SK-N-SH treated with all-trans-retinoic acid at 6 μM for 48 hours (cell line): ENCODE measurements around the gene BRMS1.

ENCODE experiments used
- ATAC-seq: fragments of 200-7000 bp; cut with Tn5 transposase; 3 replicates; pipeline ENCODE4 v1.9.1; 2020; ENCODE audit warnings: mild to moderate bottlenecking, moderate library complexity
- ARNTL ChIP-seq: fragments of 450-650 bp; formaldehyde crosslinking; IDR thresholded peaks from 2 replicates; pipeline ENCODE4 v1.5.0; 2020; ENCODE audit warnings: low read depth, mild to moderate bottlenecking, moderate library complexity, borderline replicate concordance
- BACH2 ChIP-seq: fragments of 250-450 bp; sonication (Bioruptor Pico); IDR thresholded peaks from 2 replicates; pipeline ENCODE4 v1.9.0; 2021; ENCODE audit warnings: mild to moderate bottlenecking, borderline replicate concordance
- CSDC2 ChIP-seq: fragments of 250-450 bp; sonication (Bioruptor Pico); IDR thresholded peaks from 2 replicates; pipeline ENCODE4 v1.5.0; 2020; ENCODE audit warnings: mild to moderate bottlenecking, moderate library complexity
- ESRRG ChIP-seq: fragments of 250-450 bp; sonication (Bioruptor Pico); IDR thresholded peaks from 2 replicates; pipeline ENCODE4 v1.6.1; 2021; ENCODE audit warnings: mild to moderate bottlenecking
- GLIS3 ChIP-seq: fragments of 250-450 bp; sonication (Bioruptor Pico); IDR thresholded peaks from 2 replicates; pipeline ENCODE4 v1.5.0; 2020; ENCODE audit warnings: mild to moderate bottlenecking, moderate library complexity
- ISL1 ChIP-seq: fragments of 250-450 bp; sonication (Bioruptor Pico); IDR thresholded peaks from 2 replicates; pipeline ENCODE4 v2.1.2; 2022; ENCODE audit warnings: mild to moderate bottlenecking, moderate library complexity
- OSR1 ChIP-seq: fragments of 250-450 bp; sonication (Bioruptor Pico); IDR thresholded peaks from 2 replicates; pipeline ENCODE4 v1.8.0; 2022; ENCODE audit warnings: moderate library complexity, mild to moderate bottlenecking, inconsistent platforms
- PATZ1 ChIP-seq: fragments of 250-450 bp; sonication (Bioruptor Pico); IDR thresholded peaks from 2 replicates; pipeline ENCODE4 v1.8.0; 2020; ENCODE audit warnings: mild to moderate bottlenecking, moderate library complexity, borderline replicate concordance
- POU6F1 ChIP-seq: fragments of 250-450 bp; sonication (Bioruptor Pico); IDR thresholded peaks from 2 replicates; pipeline ENCODE4 v1.8.0; 2021; ENCODE audit warnings: low read depth, mild to moderate bottlenecking, moderate library complexity, borderline replicate concordance
- PPARA ChIP-seq: fragments of 250-450 bp; sonication (Bioruptor Pico); IDR thresholded peaks from 2 replicates; pipeline ENCODE4 v1.5.0; 2020; ENCODE audit warnings: mild to moderate bottlenecking, borderline replicate concordance
- RARB ChIP-seq: fragments of 250-450 bp; sonication (Bioruptor Pico); IDR thresholded peaks from 2 replicates; pipeline ENCODE4 v1.8.0; 2021; ENCODE audit warnings: mild to moderate bottlenecking, moderate library complexity
- SNAI2 ChIP-seq: fragments of 250-450 bp; sonication (Bioruptor Pico); IDR thresholded peaks from 2 replicates; pipeline ENCODE4 v1.5.0; 2020; ENCODE audit warnings: mild to moderate bottlenecking, moderate library complexity
- TCF4 ChIP-seq: fragments of 250-450 bp; sonication (Bioruptor Pico); IDR thresholded peaks from 2 replicates; pipeline ENCODE4 v1.8.0; 2021; ENCODE audit warnings: mild to moderate bottlenecking, moderate library complexity, borderline replicate concordance
- ZC3H10 ChIP-seq: fragments of 250-450 bp; sonication (Bioruptor Pico); IDR thresholded peaks from 2 replicates; pipeline ENCODE4 v1.5.1; 2021; ENCODE audit warnings: mild to moderate bottlenecking, moderate library complexity
- ZFP3 ChIP-seq: fragments of 250-450 bp; sonication (Bioruptor Pico); IDR thresholded peaks from 2 replicates; pipeline ENCODE4 v1.5.0; 2020; ENCODE audit warnings: mild to moderate bottlenecking, moderate library complexity
- ZFP30 ChIP-seq: fragments of 450-650 bp; formaldehyde crosslinking; IDR thresholded peaks from 2 replicates; pipeline ENCODE4 v1.5.0; 2022; ENCODE audit warnings: mild to moderate bottlenecking, moderate library complexity
- ZNF565 ChIP-seq: fragments of 450-650 bp; formaldehyde crosslinking; conservative IDR thresholded peaks from 2 replicates; pipeline ENCODE4 v1.5.0; 2020; ENCODE audit warnings: low read depth, mild to moderate bottlenecking, moderate library complexity
- ZNF70 ChIP-seq: fragments of 450-650 bp; formaldehyde crosslinking; IDR thresholded peaks from 2 replicates; pipeline ENCODE4 v1.5.0; 2020; ENCODE audit warnings: mild to moderate bottlenecking, moderate library complexity
- ZNF8 ChIP-seq: fragments of 450-650 bp; formaldehyde crosslinking; IDR thresholded peaks from 2 replicates; pipeline ENCODE4 v1.5.0; 2020; ENCODE audit warnings: mild to moderate bottlenecking, moderate library complexity
- TF ChIP-seq, protein P1 (sequence below): fragments of 250-450 bp; sonication (Bioruptor Pico); IDR thresholded peaks from 2 replicates; pipeline ENCODE4 v1.5.0; 2020; ENCODE audit warnings: mild to moderate bottlenecking, moderate library complexity
- TF ChIP-seq, protein P2 (sequence below): fragments of 250-450 bp; sonication (Bioruptor Pico); IDR thresholded peaks from 2 replicates; pipeline ENCODE4 v1.5.1; 2021; ENCODE audit warnings: mild to moderate bottlenecking, moderate library complexity

BRMS1 gene

GRCh38 chr11:66367561-66368312 is 22.8 kb upstream of the BRMS1 start:
- TF ChIP-seq, protein P1, sequence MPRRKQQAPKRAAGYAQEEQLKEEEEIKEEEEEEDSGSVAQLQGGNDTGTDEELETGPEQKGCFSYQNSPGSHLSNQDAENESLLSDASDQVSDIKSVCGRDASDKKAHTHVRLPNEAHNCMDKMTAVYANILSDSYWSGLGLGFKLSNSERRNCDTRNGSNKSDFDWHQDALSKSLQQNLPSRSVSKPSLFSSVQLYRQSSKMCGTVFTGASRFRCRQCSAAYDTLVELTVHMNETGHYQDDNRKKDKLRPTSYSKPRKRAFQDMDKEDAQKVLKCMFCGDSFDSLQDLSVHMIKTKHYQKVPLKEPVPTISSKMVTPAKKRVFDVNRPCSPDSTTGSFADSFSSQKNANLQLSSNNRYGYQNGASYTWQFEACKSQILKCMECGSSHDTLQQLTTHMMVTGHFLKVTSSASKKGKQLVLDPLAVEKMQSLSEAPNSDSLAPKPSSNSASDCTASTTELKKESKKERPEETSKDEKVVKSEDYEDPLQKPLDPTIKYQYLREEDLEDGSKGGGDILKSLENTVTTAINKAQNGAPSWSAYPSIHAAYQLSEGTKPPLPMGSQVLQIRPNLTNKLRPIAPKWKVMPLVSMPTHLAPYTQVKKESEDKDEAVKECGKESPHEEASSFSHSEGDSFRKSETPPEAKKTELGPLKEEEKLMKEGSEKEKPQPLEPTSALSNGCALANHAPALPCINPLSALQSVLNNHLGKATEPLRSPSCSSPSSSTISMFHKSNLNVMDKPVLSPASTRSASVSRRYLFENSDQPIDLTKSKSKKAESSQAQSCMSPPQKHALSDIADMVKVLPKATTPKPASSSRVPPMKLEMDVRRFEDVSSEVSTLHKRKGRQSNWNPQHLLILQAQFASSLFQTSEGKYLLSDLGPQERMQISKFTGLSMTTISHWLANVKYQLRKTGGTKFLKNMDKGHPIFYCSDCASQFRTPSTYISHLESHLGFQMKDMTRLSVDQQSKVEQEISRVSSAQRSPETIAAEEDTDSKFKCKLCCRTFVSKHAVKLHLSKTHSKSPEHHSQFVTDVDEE (CRISPR knock-in tag), result no peak
- TF ChIP-seq GLIS3 (CRISPR knock-in tag), result no peak
- no peak for TF ChIP-seq ZNF565 (CRISPR knock-in tag)
- TF ChIP-seq TCF4 (CRISPR knock-in tag), result no peak
- TF ChIP-seq PATZ1 (CRISPR knock-in tag), result no peak
- TF ChIP-seq RARB (CRISPR knock-in tag), result no peak
- TF ChIP-seq POU6F1 (CRISPR knock-in tag), result no peak
- TF ChIP-seq PPARA (CRISPR knock-in tag), result no peak
- no peak for TF ChIP-seq BACH2 (CRISPR knock-in tag)
- TF ChIP-seq ZFP30, result no peak
- TF ChIP-seq ZC3H10 (CRISPR knock-in tag), result no peak
- no peak for TF ChIP-seq SNAI2
- TF ChIP-seq OSR1 (CRISPR knock-in tag), result no peak
- TF ChIP-seq ZFP3 (CRISPR knock-in tag), result no peak
- no peak for TF ChIP-seq ARNTL (CRISPR knock-in tag)
- TF ChIP-seq ESRRG (CRISPR knock-in tag), result no peak
- no peak for TF ChIP-seq ISL1 (CRISPR knock-in tag)
- no peak for TF ChIP-seq CSDC2 (CRISPR knock-in tag)

GRCh38 chr11:66366844-66367477 is 22.1 kb upstream of the BRMS1 start:
- ATAC-seq, result no peak

More at GRCh38 chr11:66367561-66368312, 22.8 kb upstream of the BRMS1 start:
- ATAC-seq, result no peak

More at GRCh38 chr11:66366844-66367477, 22.1 kb upstream of the BRMS1 start:
- TF ChIP-seq SNAI2 (no peak), CSDC2 (CRISPR knock-in tag) (no peak), ESRRG (CRISPR knock-in tag) (no peak), PATZ1 (CRISPR knock-in tag) (no peak), ARNTL (CRISPR knock-in tag) (no peak), ZNF70 (CRISPR knock-in tag) (no peak), ZNF8 (CRISPR knock-in tag) (no peak), ISL1 (CRISPR knock-in tag) (no peak), TCF4 (CRISPR knock-in tag) (no peak)
- TF ChIP-seq, protein P2, sequence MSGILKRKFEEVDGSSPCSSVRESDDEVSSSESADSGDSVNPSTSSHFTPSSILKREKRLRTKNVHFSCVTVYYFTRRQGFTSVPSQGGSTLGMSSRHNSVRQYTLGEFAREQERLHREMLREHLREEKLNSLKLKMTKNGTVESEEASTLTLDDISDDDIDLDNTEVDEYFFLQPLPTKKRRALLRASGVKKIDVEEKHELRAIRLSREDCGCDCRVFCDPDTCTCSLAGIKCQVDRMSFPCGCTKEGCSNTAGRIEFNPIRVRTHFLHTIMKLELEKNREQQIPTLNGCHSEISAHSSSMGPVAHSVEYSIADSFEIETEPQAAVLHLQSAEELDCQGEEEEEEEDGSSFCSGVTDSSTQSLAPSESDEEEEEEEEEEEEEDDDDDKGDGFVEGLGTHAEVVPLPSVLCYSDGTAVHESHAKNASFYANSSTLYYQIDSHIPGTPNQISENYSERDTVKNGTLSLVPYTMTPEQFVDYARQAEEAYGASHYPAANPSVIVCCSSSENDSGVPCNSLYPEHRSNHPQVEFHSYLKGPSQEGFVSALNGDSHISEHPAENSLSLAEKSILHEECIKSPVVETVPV (CRISPR knock-in tag), result no peak
- TF ChIP-seq, protein P1 (CRISPR knock-in tag), result no peak
